ENCODE measurements around the gene UBE2D2. TPM values are rescaled to one million over a fixed set of nuclear protein-coding genes. Genes with fewer than 3 reads are reported as not detected.

UBE2D2 gene
- polyA plus RNA-seq, 4 donors = 144 to 207 (median 171) TPM

- DNase-seq (ENCODE audit: low read depth in 4 of 4, low spot score in 3 of 4) = no peak
Measured at GRCh38 chr5:139644646-139645429, 83.7 kb downstream of the UBE2D2 start.

- DNase-seq (ENCODE audit: low read depth in 4 of 4, low spot score in 3 of 4) = no peak
Measured at GRCh38 chr5:139645430-139645871, 84.3 kb downstream of the UBE2D2 start.

- no peak for DNase-seq (ENCODE audit: low read depth in 4 of 4, low spot score in 3 of 4)
Measured at GRCh38 chr5:139646111-139646510, 85.0 kb downstream of the UBE2D2 start.

- DNase-seq (ENCODE audit: low read depth in 4 of 4, low spot score in 3 of 4) = no peak
Measured at GRCh38 chr5:139646912-139647505, 85.9 kb downstream of the UBE2D2 start.

GRCh38 chr5:139647506-139648204, 86.5 kb downstream of the UBE2D2 start:
- no peak for DNase-seq (ENCODE audit: low read depth in 4 of 4, low spot score in 3 of 4)

GRCh38 chr5:139648205-139649081, 87.3 kb downstream of the UBE2D2 start, which contains the start of gene CXXC5:
TSS of gene CXXC5 (plus strand) at chr5:139648349. CDS start at chr5:139680524, 32,175 bp downstream.
- DNase-seq (ENCODE audit: low read depth in 4 of 4, low spot score in 3 of 4) = no peak

GRCh38 chr5:139649082-139649991, 88.2 kb downstream of the UBE2D2 start:
- no peak for DNase-seq (ENCODE audit: low read depth in 4 of 4, low spot score in 3 of 4)

- no peak for DNase-seq (ENCODE audit: low read depth in 4 of 4, low spot score in 3 of 4)
Measured at GRCh38 chr5:139650031-139650688, 89.0 kb downstream of the UBE2D2 start.

GRCh38 chr5:139650689-139651042, 89.5 kb downstream of the UBE2D2 start:
- no peak for DNase-seq (ENCODE audit: low read depth in 4 of 4, low spot score in 3 of 4)

GRCh38 chr5:139651043-139651834, 90.1 kb downstream of the UBE2D2 start:
- DNase-seq (ENCODE audit: low read depth in 4 of 4, low spot score in 3 of 4) = no peak

- no peak for DNase-seq (ENCODE audit: low read depth in 4 of 4, low spot score in 3 of 4)
Measured at GRCh38 chr5:139651853-139652787, 91.0 kb downstream of the UBE2D2 start.

GRCh38 chr5:139652788-139653241, 91.7 kb downstream of the UBE2D2 start:
- no peak for DNase-seq (ENCODE audit: low read depth in 4 of 4, low spot score in 3 of 4)

GRCh38 chr5:139653616-139654015, 92.5 kb downstream of the UBE2D2 start:
- DNase-seq (ENCODE audit: low read depth in 4 of 4, low spot score in 3 of 4) = no peak

- no peak for DNase-seq (ENCODE audit: low read depth in 4 of 4, low spot score in 3 of 4)
Measured at GRCh38 chr5:139654464-139654863, 93.3 kb downstream of the UBE2D2 start.

- no peak for DNase-seq (ENCODE audit: low read depth in 4 of 4, low spot score in 3 of 4)
Measured at GRCh38 chr5:139654871-139655491, 93.8 kb downstream of the UBE2D2 start.

- no peak for DNase-seq (ENCODE audit: low read depth in 4 of 4, low spot score in 3 of 4)
Measured at GRCh38 chr5:139655727-139656271, 94.7 kb downstream of the UBE2D2 start.

Data from left renal pelvis (tissue), 4 donors.